Transverse colon (tissue), 4 donors: ENCODE measurements around the gene SFXN5. TPM values are rescaled to one million over a fixed set of nuclear protein-coding genes. Genes with fewer than 3 reads are reported as not detected.
A peak's percentile ranks its signal among the peaks of the same experiment; 100 is the strongest.

ENCODE experiments used
- DNase-seq: peaks from one replicate; pipeline ENCODE4 v3.0.0-alpha.2; 2019
- H3K27ac ChIP-seq, 4 donors: fragments of 200-600 bp; sonication (generic); 2 replicates each; pipeline ENCODE4 v1.5.1; 2016 to 2018; ENCODE audit warnings: inconsistent platforms in 4 of 4
- H3K27me3 ChIP-seq: fragments of 200-600 bp; sonication (generic); 2 replicates; pipeline ENCODE4 v1.5.1; 2017; ENCODE audit warnings: inconsistent platforms
- H3K36me3 ChIP-seq, 4 donors: fragments of 200-600 bp; sonication (generic); 2 replicates each; pipeline ENCODE4 v1.5.1; 2017 to 2019; ENCODE audit warnings: inconsistent platforms in 4 of 4
- H3K4me1 ChIP-seq, 4 donors: fragments of 200-600 bp; sonication (generic); 2 replicates each; pipeline ENCODE4 v1.5.1; 2017 to 2020; ENCODE audit warnings: inconsistent platforms in 4 of 4
- H3K4me3 ChIP-seq, 4 donors: fragments of 200-600 bp; sonication (generic); 1 replicate in 1 of 4; 2 replicates in 3 of 4; pipeline versions ENCODE4 v1.5.1 to v1.6.1; 2017 to 2019; ENCODE audit warnings: inconsistent platforms in 4 of 4
- H3K9me3 ChIP-seq, 2 donors: fragments of 200-600 bp; sonication (generic); 2 replicates each; pipeline ENCODE4 v1.5.1; 2017 to 2019; ENCODE audit warnings: inconsistent platforms in 2 of 2
- CTCF ChIP-seq, 5 experiments: fragments of 200-600 bp in 3 of 5; fragments of 450-650 bp in 2 of 5; sonication (generic) in 3 of 5; IDR thresholded peaks; 1 replicate in 2 of 5; 2 replicates in 3 of 5; pipeline ENCODE4 v1.5.1; 2016 to 2017; ENCODE audit warnings: antibody characterized with exemption in 5 of 5, inconsistent platforms in 3 of 5, mild to moderate bottlenecking in 2 of 5, moderate library complexity in 1 of 5
- EP300 ChIP-seq: sonication (generic); formaldehyde crosslinking; IDR thresholded peaks from one replicate; pipeline ENCODE4 v1.6.1; 2017; ENCODE audit warnings: antibody characterized with exemption, low read depth
- POLR2A ChIP-seq: fragments of 450-650 bp; IDR thresholded peaks from one replicate; pipeline ENCODE4 v1.6.1; 2016; ENCODE audit warnings: antibody characterized with exemption, mild to moderate bottlenecking, moderate library complexity
- POLR2AphosphoS5 ChIP-seq, 3 donors: sonication (generic); formaldehyde crosslinking; IDR thresholded peaks; one replicate each; pipeline ENCODE4 v1.6.1; 2016; ENCODE audit warnings: antibody characterized with exemption in 3 of 3
- WGBS, 2 donors: methylation state at CpG; one replicate each; pipeline ENCODE4 v1.1.5; 2018; ENCODE audit warnings: low coverage in 1 of 2; 5-methylcytosine and 5-hydroxymethylcytosine counted together
- in situ Hi-C, 4 donors: fragments of 200-750 bp; cut with MboI; loops; one replicate each; pipeline versions ENCODE4 v1.15.0 to v1.15.1; 2017; ENCODE audit warnings: low sequenced_read_pairs in 3 of 4, low pct_ligation_motif_present in 1 of 4, low pct_unique_long_range_greater_than_20kb in 1 of 4
- intact Hi-C: fragments of 100-400 bp; cut with DNase I; formaldehyde crosslinking; loops from one replicate; pipeline ENCODE4 v1.15.1; 2023; ENCODE audit warnings: low total_unique reads
- total RNA-seq, 4 donors: library from RNA; depleted of rRNA; stranded (reverse); fragments of >200 nt; gene quantifications; one replicate each; pipeline ENCODE4 v1.1.0, GENCODE V29; 2016

SFXN5 gene
- total RNA-seq, 4 donors from 2014 or later, result 12.3 to 98.4 (median 42.7) TPM

GRCh38 chr2:73087311-73087710, 15.8 kb upstream of the SFXN5 start:
- Histone ChIP-seq H3K27me3 (no peaks in the 10 kb centered on the region), H3K27ac (no peak overlapping the region), H3K4me1 (peaks cover 0 to 4% (median 4%) of the 10 kb centered on the region in 4 donors), H3K36me3 (peaks cover 0 to 4% (median 0%) of the 10 kb centered on the region in 4 donors), H3K9me3 (no peaks in the 10 kb centered on the region), H3K4me3 (no peak overlapping the region)
- intact Hi-C loops, result loop anchor here (2.0 kb wide), 1 partner anchor 69 kb away; no protein-coding TSS in a partner anchor
- no peak for DNase-seq
- no peak for TF ChIP-seq EP300
- TF ChIP-seq CTCF (IDR thresholded peaks at IDR 0.05), result no peak
- TF ChIP-seq POLR2A, result no peak
- TF ChIP-seq POLR2AphosphoS5 (IDR thresholded peaks at IDR 0.05), result no peak
- in situ Hi-C loops, result loop anchor here in 2 of 4 donors (5.0 kb wide), 2 partner anchors 70 to 75 kb away; no protein-coding TSS in a partner anchor
- 68% methylated on average over 4 of the region's 4 CpGs; no CpG with 5 or more reads in 1 of the 2 donors for WGBS, 2 donors

- TF ChIP-seq CTCF (IDR thresholded peaks at IDR 0.05) (peak; percentile 85 to 92 (median 90)), POLR2AphosphoS5 (IDR thresholded peaks at IDR 0.05) (no peak)
- no peak overlapping the region for H3K4me3 ChIP-seq
- H3K4me1 ChIP-seq, result peaks cover 0 to 4% (median 4%) of the 10 kb centered on the region in 4 donors
- WGBS, 2 donors, result 19% methylated on average over 6 of the region's 6 CpGs; no CpG with 5 or more reads in 1 of the 2 donors
- H3K36me3 ChIP-seq, result peaks cover 0 to 4% (median 0%) of the 10 kb centered on the region in 4 donors
- H3K9me3 ChIP-seq, result no peaks in the 10 kb centered on the region
- in situ Hi-C loops, result loop anchor here in 2 of 4 donors (5.0 kb wide), 2 partner anchors 72 to 77 kb away; no protein-coding TSS in a partner anchor
- DNase-seq, result peak; percentile 88
- no peak overlapping the region for H3K27ac ChIP-seq
- H3K27me3 ChIP-seq, result no peaks in the 10 kb centered on the region
- intact Hi-C loops, result loop anchor here (2.0 kb wide), 1 partner anchor 71 kb away; no protein-coding TSS in a partner anchor
Measured at GRCh38 chr2:73085691-73086090, 14.2 kb upstream of the SFXN5 start.

GRCh38 chr2:73084971-73085370, 13.5 kb upstream of the SFXN5 start:
- Histone ChIP-seq H3K9me3 (no peaks in the 10 kb centered on the region), H3K27me3 (no peaks in the 10 kb centered on the region), H3K27ac (no peak overlapping the region), H3K4me1 (peaks cover 0 to 4% (median 3%) of the 10 kb centered on the region in 4 donors), H3K36me3 (peaks cover 0 to 4% (median 0%) of the 10 kb centered on the region in 4 donors), H3K4me3 (no peak overlapping the region)
- WGBS, 2 donors, result 74% methylated on average over 3 of the region's 3 CpGs; no CpG with 5 or more reads in 1 of the 2 donors
- in situ Hi-C loops (loop anchor here in 2 of 4 donors (5.0 kb wide), 2 partner anchors 72 to 77 kb away; no protein-coding TSS in a partner anchor), intact Hi-C loops (no loop called here)
- no peak for TF ChIP-seq POLR2AphosphoS5 (IDR thresholded peaks at IDR 0.05)
- TF ChIP-seq CTCF (IDR thresholded peaks at IDR 0.05), result no peak
- TF ChIP-seq EP300, result no peak
- no peak for TF ChIP-seq POLR2A
- DNase-seq, result no peak

- Histone ChIP-seq H3K9me3 (no peaks in the 10 kb centered on the region), H3K4me3 (no peak overlapping the region), H3K4me1 (peaks cover 0 to 4% (median 2%) of the 10 kb centered on the region in 4 donors), H3K27ac (no peak overlapping the region), H3K27me3 (no peaks in the 10 kb centered on the region), H3K36me3 (peaks cover 0 to 4% (median 0%) of the 10 kb centered on the region in 4 donors)
- no peak for DNase-seq
- WGBS, 2 donors, result 60% methylated on average over 5 of the region's 7 CpGs; no CpG with 5 or more reads in 1 of the 2 donors
- intact Hi-C loops (no loop called here), in situ Hi-C loops (no loop called here)
- no peak for TF ChIP-seq CTCF (IDR thresholded peaks at IDR 0.05)
- TF ChIP-seq POLR2A, result no peak
- no peak for TF ChIP-seq POLR2AphosphoS5 (IDR thresholded peaks at IDR 0.05)
- TF ChIP-seq EP300, result no peak
Measured at GRCh38 chr2:73083886-73084800, 12.6 kb upstream of the SFXN5 start.
